ENCODE measurements around the gene LCTL. TPM values are rescaled to one million over a fixed set of nuclear protein-coding genes. Genes with fewer than 3 reads are reported as not detected.
"Not testable (repeated sequence)": the region's sequence is repeated elsewhere in the genome, so short reads cannot be mapped to it uniquely, and the experiment has no call there.

Gene LCTL
- total and polyA plus RNA-seq, 7 experiments from 2014 or later, result not detected

DNA sequence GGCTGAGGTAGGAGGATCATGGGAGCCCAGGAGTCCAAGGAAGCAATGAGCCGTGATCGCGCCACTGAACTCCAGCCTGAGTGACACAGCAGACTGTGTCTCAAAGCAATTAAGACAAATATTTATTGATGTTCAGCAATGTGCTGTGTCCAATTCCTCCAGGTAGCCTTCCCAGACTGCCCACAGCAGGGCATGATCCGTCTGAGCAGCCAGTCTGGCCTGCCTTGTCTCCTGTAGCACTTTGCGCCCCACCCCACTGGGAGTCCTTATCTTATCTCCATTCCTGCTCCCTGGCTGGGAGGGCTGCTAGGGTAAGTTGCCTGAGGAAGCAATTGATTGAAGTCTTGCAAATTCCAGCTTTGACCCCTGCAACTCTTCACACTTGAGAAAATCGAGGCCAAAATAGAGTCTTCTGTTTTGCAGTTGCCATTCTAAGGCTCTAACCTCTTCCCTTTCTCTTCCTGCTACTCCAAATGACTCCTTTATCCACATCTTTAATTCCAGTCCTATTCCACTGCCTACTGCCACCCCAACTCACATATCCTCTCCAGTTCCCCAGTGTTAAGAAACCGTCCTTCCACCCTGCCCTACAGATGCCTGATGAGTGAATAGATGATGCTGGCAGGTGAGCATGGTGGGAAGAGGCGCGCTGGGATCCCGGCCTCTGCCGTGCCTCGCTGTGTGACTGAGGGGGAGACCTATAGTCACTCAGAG lies 26.9 kb upstream of the LCTL start:
- Histone ChIP-seq H3K27ac (ENCODE audit: low read depth, low read length) (no peak overlapping the region), H3K4me1 (ENCODE audit: control insufficient read depth in 2 of 2, insufficient read depth in 2 of 2, low read length in 2 of 2) (no peaks in the 10 kb centered on the region), H3K4me3 (ENCODE audit: low read length) (no peak overlapping the region), H3K9me3 (ENCODE audit: control insufficient read depth in 2 of 3, low read length in 3 of 3) (no peaks in the 10 kb centered on the region), H3K36me3 (ENCODE audit: control insufficient read depth in 2 of 3, insufficient read depth in 3 of 3, low read length in 3 of 3) (no peaks in the 10 kb centered on the region), H3K27me3 (ENCODE audit: control insufficient read depth in 2 of 2, insufficient read depth in 2 of 2, low read length in 2 of 2) (no peaks in the 10 kb centered on the region)
- DNase-seq, result no peak
- ATAC-seq, result no peak
- intact Hi-C loops (cut with micrococcal nuclease), result no loop called here
- Mint-ChIP-seq H3K4me1 (peaks cover 0 to under 1% (median 0%) of the 10 kb centered on the region in 7 donors), H3K27ac (no peak overlapping the region), H3K4me3 (no peak overlapping the region), H3K27me3 (peaks cover 0 to 16% (median 12%) of the 10 kb centered on the region in 5 donors), H3K9me3 (no peaks in the 10 kb centered on the region), H3K36me3 (no peaks in the 10 kb centered on the region)
- ChIA-PET CTCF (no interaction called here), POLR2A (no interaction called here)

- CTCF ChIA-PET, result no interaction called here
- ATAC-seq, result no peak
- H3K36me3 ChIP-seq (ENCODE audit: control insufficient read depth in 2 of 3, insufficient read depth in 3 of 3, low read length in 3 of 3), result no peaks in the 10 kb centered on the region
- no peak overlapping the region for H3K4me3 Mint-ChIP-seq
- no peak overlapping the region for H3K27ac ChIP-seq (ENCODE audit: low read depth, low read length)
- POLR2A ChIA-PET, result no interaction called here
- no peak for DNase-seq
- H3K9me3 Mint-ChIP-seq, result no peaks in the 10 kb centered on the region
- intact Hi-C loops (cut with micrococcal nuclease), result no loop called here
- H3K4me1 Mint-ChIP-seq, result peaks cover 0 to 2% (median 0%) of the 10 kb centered on the region in 7 donors
- H3K4me3 ChIP-seq (ENCODE audit: low read length), result no peak overlapping the region
- H3K36me3 Mint-ChIP-seq, result no peaks in the 10 kb centered on the region
- H3K4me1 ChIP-seq (ENCODE audit: control insufficient read depth in 2 of 2, insufficient read depth in 2 of 2, low read length in 2 of 2), result no peaks in the 10 kb centered on the region
- H3K27ac Mint-ChIP-seq, result no peak overlapping the region
- H3K27me3 ChIP-seq (ENCODE audit: control insufficient read depth in 2 of 2, insufficient read depth in 2 of 2, low read length in 2 of 2), result no peaks in the 10 kb centered on the region
- H3K27me3 Mint-ChIP-seq, result peaks cover 0 to 21% (median 13%) of the 10 kb centered on the region in 5 donors
- H3K9me3 ChIP-seq (ENCODE audit: control insufficient read depth in 2 of 3, low read length in 3 of 3), result no peaks in the 10 kb centered on the region
These were observed 25.6 kb upstream of the LCTL start for GRCh38 chr15:66591322-66591862.

DNA sequence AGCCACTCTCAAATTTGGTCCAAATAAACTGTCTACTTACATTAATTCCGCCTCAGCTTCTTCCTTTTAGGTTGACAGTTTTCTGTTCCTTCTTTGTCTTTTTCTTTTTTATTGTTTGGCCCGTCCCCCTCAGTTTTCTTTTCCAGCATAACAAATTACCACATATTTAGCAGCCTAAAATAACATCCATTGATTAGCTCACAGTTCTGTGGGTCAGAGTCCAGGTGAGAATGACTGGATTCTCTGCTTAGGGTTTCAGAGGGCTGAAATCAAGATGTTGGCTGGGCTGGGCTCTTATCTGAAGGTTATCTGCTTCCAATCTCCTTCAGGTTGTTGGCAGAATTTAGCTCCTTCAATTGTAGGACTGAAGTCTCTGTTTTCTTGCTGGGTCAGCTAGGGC lies 24.6 kb upstream of the LCTL start:
- Mint-ChIP-seq H3K4me1 (peaks cover 0 to 2% (median 0%) of the 10 kb centered on the region in 7 donors), H3K27ac (no peak overlapping the region), H3K4me3 (no peak overlapping the region), H3K9me3 (peaks cover 0 to 1% (median 0%) of the 10 kb centered on the region in 11 donors), H3K36me3 (no peaks in the 10 kb centered on the region), H3K27me3 (peaks cover 0 to 21% (median 17%) of the 10 kb centered on the region in 5 donors)
- H3K36me3 ChIP-seq (ENCODE audit: control insufficient read depth in 2 of 3, insufficient read depth in 3 of 3, low read length in 3 of 3), result no peaks in the 10 kb centered on the region
- ChIA-PET CTCF (interaction anchor here (1.0 kb wide), 1 partner anchor 10 kb away, joined by 3 read pairs; no protein-coding TSS in a partner anchor), POLR2A (no interaction called here)
- H3K27me3 ChIP-seq (ENCODE audit: control insufficient read depth in 2 of 2, insufficient read depth in 2 of 2, low read length in 2 of 2), result no peaks in the 10 kb centered on the region
- H3K4me1 ChIP-seq (ENCODE audit: control insufficient read depth in 2 of 2, insufficient read depth in 2 of 2, low read length in 2 of 2), result no peaks in the 10 kb centered on the region
- no peak overlapping the region for H3K4me3 ChIP-seq (ENCODE audit: low read length)
- no peak overlapping the region for H3K27ac ChIP-seq (ENCODE audit: low read depth, low read length)
- no peak for DNase-seq
- intact Hi-C loops (cut with micrococcal nuclease), result no loop called here
- no peaks in the 10 kb centered on the region for H3K9me3 ChIP-seq (ENCODE audit: control insufficient read depth in 2 of 3, low read length in 3 of 3)
- ATAC-seq, result no peak

GRCh38 chr15:66589429-66589828 lies 23.6 kb upstream of the LCTL start:
- H3K4me1 ChIP-seq (ENCODE audit: control insufficient read depth in 2 of 2, insufficient read depth in 2 of 2, low read length in 2 of 2); CTCF ChIA-PET; POLR2A ChIA-PET; H3K4me3 ChIP-seq (ENCODE audit: low read length); H3K4me1 Mint-ChIP-seq; H3K27ac ChIP-seq (ENCODE audit: low read depth, low read length); H3K9me3 Mint-ChIP-seq; ATAC-seq; H3K27me3 ChIP-seq (ENCODE audit: control insufficient read depth in 2 of 2, insufficient read depth in 2 of 2, low read length in 2 of 2); H3K27ac Mint-ChIP-seq; intact Hi-C loops (cut with micrococcal nuclease); H3K9me3 ChIP-seq (ENCODE audit: control insufficient read depth in 2 of 3, low read length in 3 of 3); H3K4me3 Mint-ChIP-seq; DNase-seq; H3K36me3 ChIP-seq (ENCODE audit: control insufficient read depth in 2 of 3, insufficient read depth in 3 of 3, low read length in 3 of 3); H3K36me3 Mint-ChIP-seq: not testable (repeated sequence)
- H3K27me3 Mint-ChIP-seq, result peaks cover 0 to 21% (median 17%) of the 10 kb centered on the region in 5 donors

GRCh38 chr15:66588971-66589370 lies 23.2 kb upstream of the LCTL start:
- no peak for ATAC-seq

DNA sequence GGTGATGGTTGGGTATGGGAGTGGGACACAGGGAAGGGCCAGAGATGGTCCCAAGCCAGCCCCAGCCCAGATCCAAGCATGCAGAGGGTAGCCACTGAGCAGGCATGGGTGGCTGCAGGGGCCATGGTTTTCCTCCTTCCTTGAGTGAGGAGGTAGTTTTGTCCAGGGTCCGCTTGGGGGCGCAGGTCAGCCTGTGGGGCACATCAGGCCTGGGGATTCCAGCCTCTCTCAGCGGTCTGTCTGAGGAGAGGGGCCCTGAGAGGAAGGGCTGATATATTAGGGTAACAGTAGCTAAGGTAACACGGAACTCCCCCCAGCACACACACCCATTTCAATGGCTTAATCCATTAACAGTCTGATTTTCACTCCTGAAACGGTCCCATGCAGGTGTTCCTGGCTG lies 22.7 kb upstream of the LCTL start:
- ATAC-seq, result no peak
- H3K27ac Mint-ChIP-seq, result peak overlapping the region in 1 of 9 donors; percentile 20
- Histone ChIP-seq H3K4me1 (ENCODE audit: control insufficient read depth in 2 of 2, insufficient read depth in 2 of 2, low read length in 2 of 2) (no peaks in the 10 kb centered on the region), H3K27ac (ENCODE audit: low read depth, low read length) (no peak overlapping the region), H3K36me3 (ENCODE audit: control insufficient read depth in 2 of 3, insufficient read depth in 3 of 3, low read length in 3 of 3) (no peaks in the 10 kb centered on the region), H3K4me3 (ENCODE audit: low read length) (no peak overlapping the region), H3K27me3 (ENCODE audit: control insufficient read depth in 2 of 2, insufficient read depth in 2 of 2, low read length in 2 of 2) (no peaks in the 10 kb centered on the region), H3K9me3 (ENCODE audit: control insufficient read depth in 2 of 3, low read length in 3 of 3) (no peaks in the 10 kb centered on the region)
- peaks cover 0 to 2% (median 0%) of the 10 kb centered on the region in 7 donors for H3K4me1 Mint-ChIP-seq
- intact Hi-C loops (cut with micrococcal nuclease), result no loop called here
- no peak overlapping the region for H3K4me3 Mint-ChIP-seq
- peaks cover 0 to 1% (median 0%) of the 10 kb centered on the region in 11 donors for H3K9me3 Mint-ChIP-seq
- no peaks in the 10 kb centered on the region for H3K36me3 Mint-ChIP-seq
- ChIA-PET POLR2A (no interaction called here), CTCF (no interaction called here)
- peaks cover 0 to 21% (median 17%) of the 10 kb centered on the region in 5 donors for H3K27me3 Mint-ChIP-seq
- no peak for DNase-seq

More at GRCh38 chr15:66588971-66589370, 23.2 kb upstream of the LCTL start:
- CTCF ChIA-PET, result no interaction called here
- H3K27me3 ChIP-seq (ENCODE audit: control insufficient read depth in 2 of 2, insufficient read depth in 2 of 2, low read length in 2 of 2), result no peaks in the 10 kb centered on the region
- H3K27ac ChIP-seq (ENCODE audit: low read depth, low read length), result no peak overlapping the region
- H3K4me1 ChIP-seq (ENCODE audit: control insufficient read depth in 2 of 2, insufficient read depth in 2 of 2, low read length in 2 of 2), result no peaks in the 10 kb centered on the region
- H3K4me3 ChIP-seq (ENCODE audit: low read length), result no peak overlapping the region
- no peaks in the 10 kb centered on the region for H3K9me3 ChIP-seq (ENCODE audit: control insufficient read depth in 2 of 3, low read length in 3 of 3)
- Mint-ChIP-seq H3K4me3 (no peak overlapping the region), H3K4me1 (peaks cover 0 to 2% (median 0%) of the 10 kb centered on the region in 7 donors), H3K36me3 (no peaks in the 10 kb centered on the region), H3K9me3 (peaks cover 0 to 1% (median 0%) of the 10 kb centered on the region in 11 donors), H3K27ac (no peak overlapping the region), H3K27me3 (peaks cover 0 to 21% (median 17%) of the 10 kb centered on the region in 5 donors)
- no peaks in the 10 kb centered on the region for H3K36me3 ChIP-seq (ENCODE audit: control insufficient read depth in 2 of 3, insufficient read depth in 3 of 3, low read length in 3 of 3)
- intact Hi-C loops (cut with micrococcal nuclease), result no loop called here
- POLR2A ChIA-PET, result no interaction called here
- DNase-seq, result no peak

GRCh38 chr15:66587749-66588148 lies 22.0 kb upstream of the LCTL start:
- DNase-seq, result no peak

More at GRCh38 chr15:66587749-66588148, 22.0 kb upstream of the LCTL start:
- Histone ChIP-seq H3K4me1 (ENCODE audit: control insufficient read depth in 2 of 2, insufficient read depth in 2 of 2, low read length in 2 of 2) (no peaks in the 10 kb centered on the region), H3K9me3 (ENCODE audit: control insufficient read depth in 2 of 3, low read length in 3 of 3) (no peaks in the 10 kb centered on the region), H3K4me3 (ENCODE audit: low read length) (no peak overlapping the region), H3K27ac (ENCODE audit: low read depth, low read length) (no peak overlapping the region), H3K36me3 (ENCODE audit: control insufficient read depth in 2 of 3, insufficient read depth in 3 of 3, low read length in 3 of 3) (no peaks in the 10 kb centered on the region), H3K27me3 (ENCODE audit: control insufficient read depth in 2 of 2, insufficient read depth in 2 of 2, low read length in 2 of 2) (no peaks in the 10 kb centered on the region)
- peaks cover 0 to 1% (median 0%) of the 10 kb centered on the region in 11 donors for H3K9me3 Mint-ChIP-seq
- peaks cover 0 to 19% (median 17%) of the 10 kb centered on the region in 5 donors for H3K27me3 Mint-ChIP-seq
- H3K27ac Mint-ChIP-seq, result no peak overlapping the region
- H3K4me3 Mint-ChIP-seq, result no peak overlapping the region
- intact Hi-C loops (cut with micrococcal nuclease), result no loop called here
- CTCF ChIA-PET, result interaction anchor here (0.6 kb wide), 1 partner anchor 1212 kb away, joined by 3 read pairs; no protein-coding TSS in a partner anchor
- peaks cover 0 to 2% (median 0%) of the 10 kb centered on the region in 7 donors for H3K4me1 Mint-ChIP-seq
- POLR2A ChIA-PET, result no interaction called here
- no peaks in the 10 kb centered on the region for H3K36me3 Mint-ChIP-seq
- no peak for ATAC-seq

Data from naive thymus-derived CD4-positive, alpha-beta T cell (primary cell).